D721Med (cell line): ENCODE measurements around the gene CIART.
"Not testable (repeated sequence)": the region's sequence is repeated elsewhere in the genome, so short reads cannot be mapped to it uniquely, and the experiment has no call there.

Experiments used
- DNase-seq: peaks from one replicate; pipeline ENCODE4 v3.0.0; 2011; ENCODE audit warnings: low spot score; ENCODE audit not compliant: insufficient read length
- FAIRE-seq: peaks from 2 replicates; lab custom pipeline; 2011; peaks lifted over from hg19 to GRCh38; lab: Jason Lieb, UNC
- CTCF ChIP-seq: IDR thresholded peaks from 2 replicates; pipeline ENCODE4 v1.5.1; 2012; ENCODE audit warnings: mild to moderate bottlenecking, control low read depth; ENCODE audit not compliant: insufficient read depth; ENCODE audit errors: missing control alignments

The CIART gene

GRCh38 chr1:150235852-150236613 is 46.3 kb upstream of the CIART start, which contains the start of gene ANP32E:
ANP32E (minus strand) TSS chr1:150236112; CDS start chr1:150235786, 326 bp downstream.
- FAIRE-seq: peak; percentile 91
- TF ChIP-seq CTCF: no peak

GRCh38 chr1:150236614-150237100 is 45.7 kb upstream of the CIART start:
- FAIRE-seq: no peak
- TF ChIP-seq CTCF: no peak

More at GRCh38 chr1:150235852-150236613, 46.3 kb upstream of the CIART start, which contains the start of gene ANP32E:
- DNase-seq: peak; percentile 97

GRCh38 chr1:150237176-150237575 is 45.2 kb upstream of the CIART start:
- DNase-seq, FAIRE-seq: not testable (repeated sequence)

More at GRCh38 chr1:150236614-150237100, 45.7 kb upstream of the CIART start:
- DNase-seq: no peak

DNA sequence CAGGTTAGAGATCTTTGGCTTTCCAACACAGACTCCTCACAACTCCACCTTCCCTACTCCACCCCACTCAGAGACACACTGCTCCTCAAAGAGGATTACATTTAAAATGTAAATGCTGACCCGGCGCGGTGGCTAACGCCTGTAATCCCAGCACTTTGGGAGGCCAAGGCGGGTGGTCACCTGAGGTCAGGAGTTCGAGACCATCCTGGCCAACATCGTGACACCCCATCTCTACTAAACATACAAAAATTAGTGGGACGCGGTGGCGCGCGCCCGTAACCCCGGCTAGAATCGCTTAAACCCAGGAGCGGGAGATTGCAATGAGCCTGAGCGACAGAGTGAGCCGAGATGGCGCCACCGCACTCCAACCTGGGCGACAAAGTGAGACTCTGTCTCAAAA is 44.6 kb upstream of the CIART start:
- FAIRE-seq (no peak), DNase-seq (no peak)
- no peak for TF ChIP-seq CTCF

- no peak for DNase-seq
- TF ChIP-seq CTCF: no peak
- no peak for FAIRE-seq
Measured at GRCh38 chr1:150243003-150243402, 39.4 kb upstream of the CIART start.

GRCh38 chr1:150249936-150250335 is 32.4 kb upstream of the CIART start:
- no peak for FAIRE-seq
- TF ChIP-seq CTCF: no peak
- no peak for DNase-seq

DNA sequence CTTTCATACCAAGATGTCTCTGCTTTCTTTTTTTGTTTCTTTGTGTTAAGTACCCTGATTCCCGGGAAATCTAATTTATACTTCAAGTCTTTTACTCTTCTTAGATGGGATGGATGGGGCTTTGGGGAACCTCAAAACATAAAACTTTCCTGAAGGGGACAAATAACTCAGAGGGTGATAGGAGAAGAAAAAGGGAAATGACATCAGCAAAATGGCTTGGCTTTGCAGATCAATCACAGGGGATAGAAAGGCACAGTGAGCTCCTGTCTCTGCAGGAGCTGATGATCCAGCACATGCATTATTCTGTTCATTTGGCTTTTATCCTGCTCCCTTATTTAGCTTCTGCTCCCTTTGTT is 26.2 kb upstream of the CIART start:
- TF ChIP-seq CTCF: no peak
- DNase-seq: no peak
- FAIRE-seq: no peak
